Activated naive CD4-positive, alpha-beta T cell treated with anti-CD3 and anti-CD28 coated beads, Interleukin-2, amount 10 ng/mL, durations not matched to agents 7 days and 5 days (primary cell): ENCODE data around the gene CAPN9.
"Not testable (repeated sequence)": the region's sequence is repeated elsewhere in the genome, so short reads cannot be mapped to it uniquely, and the experiment has no call there.

Experiments
- CTCF ChIA-PET: fragments of 350-600 bp; sonication (Branson Sonifier 250); formaldehyde crosslinking; loops from one replicate; lab custom pipeline; 2021; ENCODE audit warnings: antibody characterized with exemption; lab: Charles Lee
- DNase-seq: peaks from one replicate; pipeline ENCODE4 v3.0.0-alpha.2; 2020
- H3K27ac Mint-ChIP-seq: one replicate; pipeline ENCODE4 v1.8.0; 2021; ENCODE audit warnings: mild to moderate bottlenecking, moderate library complexity, mixed read lengths
- H3K27me3 Mint-ChIP-seq: one replicate; pipeline ENCODE4 v1.8.0; 2021; ENCODE audit warnings: mild to moderate bottlenecking, mixed read lengths
- H3K36me3 Mint-ChIP-seq: one replicate; pipeline ENCODE4 v1.8.0; 2021; ENCODE audit warnings: mixed read lengths
- H3K4me1 Mint-ChIP-seq: one replicate; pipeline ENCODE4 v1.8.0; 2021; ENCODE audit warnings: mixed read lengths
- H3K4me3 Mint-ChIP-seq: one replicate; pipeline ENCODE4 v1.8.0; 2021; ENCODE audit warnings: mild to moderate bottlenecking, moderate library complexity, mixed read lengths
- H3K9me3 Mint-ChIP-seq: one replicate; pipeline ENCODE4 v1.8.0; 2021; ENCODE audit warnings: mixed read lengths

Gene CAPN9

GRCh38 chr1:230717251-230717650 is 29.9 kb upstream of the CAPN9 start:
- CTCF ChIA-PET, result no interaction called here
- H3K9me3 Mint-ChIP-seq, result peaks cover 4% of the 10 kb centered on the region
- H3K36me3 Mint-ChIP-seq, result no peaks in the 10 kb centered on the region
- DNase-seq, result no peak
- no peak overlapping the region for H3K27ac Mint-ChIP-seq
- H3K4me3 Mint-ChIP-seq, result no peak overlapping the region
- peaks cover 16% of the 10 kb centered on the region for H3K27me3 Mint-ChIP-seq
- no peaks in the 10 kb centered on the region for H3K4me1 Mint-ChIP-seq

GRCh38 chr1:230721849-230722522 is 25.2 kb upstream of the CAPN9 start:
- H3K9me3 Mint-ChIP-seq, H3K36me3 Mint-ChIP-seq, CTCF ChIA-PET, H3K27ac Mint-ChIP-seq, DNase-seq, H3K4me3 Mint-ChIP-seq, H3K4me1 Mint-ChIP-seq: not testable (repeated sequence)
- H3K27me3 Mint-ChIP-seq, result peaks cover 13% of the 10 kb centered on the region

- Mint-ChIP-seq H3K27me3 (peaks cover 16% of the 10 kb centered on the region), H3K4me3 (no peak overlapping the region), H3K9me3 (no peaks in the 10 kb centered on the region), H3K4me1 (no peaks in the 10 kb centered on the region), H3K27ac (no peak overlapping the region), H3K36me3 (no peaks in the 10 kb centered on the region)
- CTCF ChIA-PET, result no interaction called here
- no peak for DNase-seq
Measured at GRCh38 chr1:230725256-230726012, 21.8 kb upstream of the CAPN9 start.

- Mint-ChIP-seq H3K4me1 (no peaks in the 10 kb centered on the region), H3K27me3 (peaks cover 20% of the 10 kb centered on the region), H3K27ac (no peak overlapping the region), H3K9me3 (no peaks in the 10 kb centered on the region), H3K36me3 (no peaks in the 10 kb centered on the region), H3K4me3 (no peak overlapping the region)
- CTCF ChIA-PET, result no interaction called here
- no peak for DNase-seq
Measured at GRCh38 chr1:230728710-230729392, 18.3 kb upstream of the CAPN9 start.

GRCh38 chr1:230730977-230731376 is 16.2 kb upstream of the CAPN9 start:
- peaks cover 20% of the 10 kb centered on the region for H3K27me3 Mint-ChIP-seq
- CTCF ChIA-PET, result no interaction called here
- no peaks in the 10 kb centered on the region for H3K9me3 Mint-ChIP-seq
- DNase-seq, result no peak
- H3K4me3 Mint-ChIP-seq, result no peak overlapping the region
- H3K36me3 Mint-ChIP-seq, result no peaks in the 10 kb centered on the region
- H3K4me1 Mint-ChIP-seq, result no peaks in the 10 kb centered on the region
- no peak overlapping the region for H3K27ac Mint-ChIP-seq

GRCh38 chr1:230735447-230735846 is 11.7 kb upstream of the CAPN9 start:
- H3K36me3 Mint-ChIP-seq, result no peaks in the 10 kb centered on the region
- DNase-seq, result no peak
- H3K4me3 Mint-ChIP-seq, result no peak overlapping the region
- H3K9me3 Mint-ChIP-seq, result no peaks in the 10 kb centered on the region
- H3K4me1 Mint-ChIP-seq, result no peaks in the 10 kb centered on the region
- no peak overlapping the region for H3K27ac Mint-ChIP-seq
- H3K27me3 Mint-ChIP-seq, result peaks cover 4% of the 10 kb centered on the region
- CTCF ChIA-PET, result no interaction called here

- H3K27me3 Mint-ChIP-seq, result peaks cover 4% of the 10 kb centered on the region
- DNase-seq, result no peak
- no peaks in the 10 kb centered on the region for H3K36me3 Mint-ChIP-seq
- CTCF ChIA-PET, result no interaction called here
- no peak overlapping the region for H3K27ac Mint-ChIP-seq
- no peaks in the 10 kb centered on the region for H3K4me1 Mint-ChIP-seq
- no peaks in the 10 kb centered on the region for H3K9me3 Mint-ChIP-seq
- no peak overlapping the region for H3K4me3 Mint-ChIP-seq
Measured at GRCh38 chr1:230737622-230738262, 9.4 kb upstream of the CAPN9 start.

- Mint-ChIP-seq H3K4me1 (no peaks in the 10 kb centered on the region), H3K27me3 (peaks cover 7% of the 10 kb centered on the region), H3K4me3 (no peak overlapping the region), H3K9me3 (no peaks in the 10 kb centered on the region), H3K27ac (no peak overlapping the region), H3K36me3 (no peaks in the 10 kb centered on the region)
- CTCF ChIA-PET, result no interaction called here
- DNase-seq, result no peak
Measured at GRCh38 chr1:230739564-230740290, 7.5 kb upstream of the CAPN9 start.

- Mint-ChIP-seq H3K36me3 (no peaks in the 10 kb centered on the region), H3K4me1 (no peaks in the 10 kb centered on the region), H3K27ac (no peak overlapping the region), H3K27me3 (peaks cover 7% of the 10 kb centered on the region), H3K9me3 (no peaks in the 10 kb centered on the region), H3K4me3 (no peak overlapping the region)
- CTCF ChIA-PET, result interaction anchor here (0.5 kb wide), 1 partner anchor 766 kb away, joined by 3 read pairs; no protein-coding TSS in a partner anchor
- DNase-seq, result no peak
Measured at GRCh38 chr1:230743899-230744298, 3.3 kb upstream of the CAPN9 start.

GRCh38 chr1:230744382-230744781 is 2.8 kb upstream of the CAPN9 start:
- CTCF ChIA-PET, result interaction anchor here (0.5 kb wide), 1 partner anchor 767 kb away, joined by 3 read pairs; no protein-coding TSS in a partner anchor
- no peaks in the 10 kb centered on the region for H3K9me3 Mint-ChIP-seq
- H3K4me3 Mint-ChIP-seq, result no peak overlapping the region
- no peaks in the 10 kb centered on the region for H3K4me1 Mint-ChIP-seq
- no peak for DNase-seq
- no peak overlapping the region for H3K27ac Mint-ChIP-seq
- no peaks in the 10 kb centered on the region for H3K36me3 Mint-ChIP-seq
- H3K27me3 Mint-ChIP-seq, result peaks cover 7% of the 10 kb centered on the region

GRCh38 chr1:230745071-230745470 is 2.1 kb upstream of the CAPN9 start:
- Mint-ChIP-seq H3K27ac (no peak overlapping the region), H3K4me1 (no peaks in the 10 kb centered on the region), H3K27me3 (peaks cover 7% of the 10 kb centered on the region), H3K36me3 (no peaks in the 10 kb centered on the region), H3K4me3 (no peak overlapping the region), H3K9me3 (no peaks in the 10 kb centered on the region)
- CTCF ChIA-PET, result no interaction called here
- DNase-seq, result no peak

- H3K4me1 Mint-ChIP-seq, result no peaks in the 10 kb centered on the region
- CTCF ChIA-PET, result no interaction called here
- no peaks in the 10 kb centered on the region for H3K36me3 Mint-ChIP-seq
- H3K27ac Mint-ChIP-seq, result no peak overlapping the region
- DNase-seq, result no peak
- no peak overlapping the region for H3K4me3 Mint-ChIP-seq
- H3K27me3 Mint-ChIP-seq, result peaks cover 7% of the 10 kb centered on the region
- H3K9me3 Mint-ChIP-seq, result no peaks in the 10 kb centered on the region
Measured at GRCh38 chr1:230746617-230747016, 571 bp upstream of the CAPN9 start.

GRCh38 chr1:230747890-230748800 is 957 bp downstream of the CAPN9 start:
- Mint-ChIP-seq H3K27me3 (peaks cover 10% of the 10 kb centered on the region), H3K27ac (no peak overlapping the region), H3K4me3 (no peak overlapping the region), H3K36me3 (no peaks in the 10 kb centered on the region), H3K4me1 (no peaks in the 10 kb centered on the region), H3K9me3 (no peaks in the 10 kb centered on the region)
- CTCF ChIA-PET, result no interaction called here
- no peak for DNase-seq
